ENCODE results near the gene PRKRA.

GRCh38 chr2:178479758-178480226, 28.8 kb upstream of the PRKRA start:
- TF ChIP-seq CTCF (IDR thresholded peaks at IDR 0.05) (no peak), SIN3A (IDR thresholded peaks at IDR 0.05; ENCODE audit: borderline replicate concordance, insufficient read depth, low read depth, low read length) (no peak), POLR2AphosphoS5 (IDR thresholded peaks at IDR 0.05; ENCODE audit: low read depth, low read length) (0 out of 2 replicates have a peak, but pooled peaks have one; percentile 19), REST (IDR thresholded peaks at IDR 0.05; ENCODE audit: insufficient read depth in 1 of 2, low read depth in 2 of 2, low read length in 1 of 2) (no peak), TCF7L2 (IDR thresholded peaks at IDR 0.05; ENCODE audit: low read depth, low read length) (no peak)

Measured in Panc1 (cell line).